22Rv1 (cell line): ENCODE results near the gene VEPH1.
"Not testable (repeated sequence)": the region's sequence is repeated elsewhere in the genome, so short reads cannot be mapped to it uniquely, and the experiment has no call there.

Experiments
- CTCF ChIP-seq: fragments of 450-650 bp; IDR thresholded peaks from 2 replicates; pipeline ENCODE4 v1.5.1; 2017; ENCODE audit warnings: mild to moderate bottlenecking
- ZFX ChIP-seq: fragments of 450-650 bp; IDR thresholded peaks from 2 replicates; pipeline ENCODE4 v1.6.1; 2017; ENCODE audit warnings: antibody characterized with exemption, borderline replicate concordance

GRCh38 chr3:157350651-157351050 lies 152.6 kb downstream of the VEPH1 start:
- not testable (repeated sequence) for TF ChIP-seq CTCF, ZFX
